ENCODE results near the gene FNDC5. TPM values are rescaled to one million over a fixed set of nuclear protein-coding genes. Genes with fewer than 3 reads are reported as not detected.

Gene FNDC5
- polyA plus RNA-seq, 1 donor from 2014 or later: 21.6 TPM

- Histone ChIP-seq H3K27me3 (ENCODE audit: insufficient read depth, low read depth, low read length) (no peaks in the 10 kb centered on the region), H3K4me2 (ENCODE audit: low read length) (no peak overlapping the region), H3F3A (ENCODE audit: insufficient read depth, low read length, poor library complexity, severe bottlenecking) (no peaks in the 10 kb centered on the region), H3K4me3 (ENCODE audit: low read length) (no peak overlapping the region), H3K9me2 (ENCODE audit: insufficient read depth, low read length) (no peaks in the 10 kb centered on the region), H3K9me3 (ENCODE audit: low read length) (no peaks in the 10 kb centered on the region), H3K27ac (ENCODE audit: low read length) (no peak overlapping the region), H3K36me3 (ENCODE audit: insufficient read depth, low read length) (no peaks in the 10 kb centered on the region), H3K79me2 (replicated peaks; ENCODE audit: insufficient read depth, low read length) (peaks cover 11% of the 10 kb centered on the region), H3K9ac (ENCODE audit: low read length) (no peak overlapping the region), H2AFZ (ENCODE audit: low read depth, low read length) (no peak overlapping the region), H4K20me1 (ENCODE audit: insufficient read depth) (no peaks in the 10 kb centered on the region)
- no peak for TF ChIP-seq TAF1 (IDR thresholded peaks at IDR 0.05; ENCODE audit: low read depth)
- no peak for TF ChIP-seq SMC3 (conservative IDR thresholded peaks at IDR 0.05; ENCODE audit: poor library complexity)
Measured at GRCh38 chr1:32825181-32825580, 45.5 kb downstream of the FNDC5 start.

DNA sequence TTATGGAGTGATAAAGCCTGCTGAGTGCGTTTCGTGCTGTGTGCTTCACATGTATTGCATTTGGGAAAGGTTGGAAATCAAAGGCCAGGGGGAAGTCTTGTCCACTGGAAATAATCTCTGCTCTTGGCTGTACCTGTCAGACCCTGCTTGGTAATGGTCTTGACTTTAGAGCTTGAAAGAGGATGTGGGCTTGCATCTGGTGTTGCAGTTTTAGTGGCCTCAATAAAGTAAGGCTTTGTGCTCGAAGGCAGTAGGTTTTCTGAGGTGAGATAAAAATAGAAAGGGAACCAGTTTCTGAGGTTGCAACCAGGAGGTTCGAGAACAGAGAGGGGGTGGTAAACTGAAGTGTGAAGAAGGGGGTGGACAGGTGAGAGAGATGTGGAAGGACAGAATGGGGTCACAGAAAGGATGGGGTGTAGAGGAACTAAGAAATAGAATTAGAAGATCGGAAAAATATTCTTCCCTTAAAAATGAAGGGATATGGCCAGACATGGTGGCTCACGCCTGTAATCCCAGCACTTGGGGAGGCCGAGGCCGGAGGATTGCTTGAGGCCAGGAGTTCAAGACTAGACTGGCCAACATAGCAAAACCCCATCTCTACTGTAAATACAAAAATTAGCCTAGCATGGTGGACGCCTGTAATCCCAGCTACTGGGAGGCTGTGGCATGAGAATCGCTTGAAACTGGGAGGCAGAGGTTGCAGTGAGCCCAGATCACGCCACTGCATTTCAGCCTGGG lies 51.7 kb downstream of the FNDC5 start:
- no peak overlapping the region for H3K27ac ChIP-seq (ENCODE audit: low read length)
- no peaks in the 10 kb centered on the region for H3K9me2 ChIP-seq (ENCODE audit: insufficient read depth, low read length)
- H3K79me2 ChIP-seq (replicated peaks; ENCODE audit: insufficient read depth, low read length): peaks cover 48% of the 10 kb centered on the region
- peaks cover 6% of the 10 kb centered on the region for H3F3A ChIP-seq (ENCODE audit: insufficient read depth, low read length, poor library complexity, severe bottlenecking)
- H3K36me3 ChIP-seq (ENCODE audit: insufficient read depth, low read length): no peaks in the 10 kb centered on the region
- no peaks in the 10 kb centered on the region for H3K27me3 ChIP-seq (ENCODE audit: insufficient read depth, low read depth, low read length)
- H4K20me1 ChIP-seq (ENCODE audit: insufficient read depth): no peaks in the 10 kb centered on the region
- TF ChIP-seq EP300 (conservative IDR thresholded peaks at IDR 0.05; ENCODE audit: poor library complexity, severe bottlenecking) (no peak), CTCF (IDR thresholded peaks at IDR 0.05; ENCODE audit: poor library complexity, severe bottlenecking) (no peak), EZH2 (IDR thresholded peaks at IDR 0.05; ENCODE audit: borderline replicate concordance, insufficient read depth, low read length, poor library complexity, severe bottlenecking) (no peak), TAF1 (IDR thresholded peaks at IDR 0.05; ENCODE audit: low read depth) (no peak), POLR2AphosphoS5 (IDR thresholded peaks at IDR 0.05) (no peak), RAD21 (conservative IDR thresholded peaks at IDR 0.05) (no peak), SMC3 (conservative IDR thresholded peaks at IDR 0.05; ENCODE audit: poor library complexity) (no peak), MXI1 (conservative IDR thresholded peaks at IDR 0.05; ENCODE audit: poor library complexity, severe bottlenecking) (no peak)
- TF ChIP-seq, protein P1, sequence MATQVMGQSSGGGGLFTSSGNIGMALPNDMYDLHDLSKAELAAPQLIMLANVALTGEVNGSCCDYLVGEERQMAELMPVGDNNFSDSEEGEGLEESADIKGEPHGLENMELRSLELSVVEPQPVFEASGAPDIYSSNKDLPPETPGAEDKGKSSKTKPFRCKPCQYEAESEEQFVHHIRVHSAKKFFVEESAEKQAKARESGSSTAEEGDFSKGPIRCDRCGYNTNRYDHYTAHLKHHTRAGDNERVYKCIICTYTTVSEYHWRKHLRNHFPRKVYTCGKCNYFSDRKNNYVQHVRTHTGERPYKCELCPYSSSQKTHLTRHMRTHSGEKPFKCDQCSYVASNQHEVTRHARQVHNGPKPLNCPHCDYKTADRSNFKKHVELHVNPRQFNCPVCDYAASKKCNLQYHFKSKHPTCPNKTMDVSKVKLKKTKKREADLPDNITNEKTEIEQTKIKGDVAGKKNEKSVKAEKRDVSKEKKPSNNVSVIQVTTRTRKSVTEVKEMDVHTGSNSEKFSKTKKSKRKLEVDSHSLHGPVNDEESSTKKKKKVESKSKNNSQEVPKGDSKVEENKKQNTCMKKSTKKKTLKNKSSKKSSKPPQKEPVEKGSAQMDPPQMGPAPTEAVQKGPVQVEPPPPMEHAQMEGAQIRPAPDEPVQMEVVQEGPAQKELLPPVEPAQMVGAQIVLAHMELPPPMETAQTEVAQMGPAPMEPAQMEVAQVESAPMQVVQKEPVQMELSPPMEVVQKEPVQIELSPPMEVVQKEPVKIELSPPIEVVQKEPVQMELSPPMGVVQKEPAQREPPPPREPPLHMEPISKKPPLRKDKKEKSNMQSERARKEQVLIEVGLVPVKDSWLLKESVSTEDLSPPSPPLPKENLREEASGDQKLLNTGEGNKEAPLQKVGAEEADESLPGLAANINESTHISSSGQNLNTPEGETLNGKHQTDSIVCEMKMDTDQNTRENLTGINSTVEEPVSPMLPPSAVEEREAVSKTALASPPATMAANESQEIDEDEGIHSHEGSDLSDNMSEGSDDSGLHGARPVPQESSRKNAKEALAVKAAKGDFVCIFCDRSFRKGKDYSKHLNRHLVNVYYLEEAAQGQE (IDR thresholded peaks at IDR 0.05; ENCODE audit: borderline replicate concordance): no peak
- peak overlapping the region; percentile 98 for H3K4me2 ChIP-seq (ENCODE audit: low read length)
- H3K9ac ChIP-seq (ENCODE audit: low read length): peak overlapping the region; percentile 95
- no peaks in the 10 kb centered on the region for H3K9me3 ChIP-seq (ENCODE audit: low read length)
- peak overlapping the region; percentile 99 for H3K4me3 ChIP-seq (ENCODE audit: low read length)
- no peak overlapping the region for H2AFZ ChIP-seq (ENCODE audit: low read depth, low read length)

Measured in neural cell (in vitro differentiated cells).